NCI-H82 (cell line): ENCODE measurements around the gene RAD51B.
"Not testable (repeated sequence)": the region's sequence is repeated elsewhere in the genome, so short reads cannot be mapped to it uniquely, and the experiment has no call there.

Source experiments
- DNase-seq: peaks from one replicate; lab custom pipeline; 2025; lab: John Stamatoyannopoulos, UW

RAD51B gene

GRCh38 chr14:68081489-68081888, 261.9 kb downstream of the RAD51B start:
- DNase-seq: no peak

DNA sequence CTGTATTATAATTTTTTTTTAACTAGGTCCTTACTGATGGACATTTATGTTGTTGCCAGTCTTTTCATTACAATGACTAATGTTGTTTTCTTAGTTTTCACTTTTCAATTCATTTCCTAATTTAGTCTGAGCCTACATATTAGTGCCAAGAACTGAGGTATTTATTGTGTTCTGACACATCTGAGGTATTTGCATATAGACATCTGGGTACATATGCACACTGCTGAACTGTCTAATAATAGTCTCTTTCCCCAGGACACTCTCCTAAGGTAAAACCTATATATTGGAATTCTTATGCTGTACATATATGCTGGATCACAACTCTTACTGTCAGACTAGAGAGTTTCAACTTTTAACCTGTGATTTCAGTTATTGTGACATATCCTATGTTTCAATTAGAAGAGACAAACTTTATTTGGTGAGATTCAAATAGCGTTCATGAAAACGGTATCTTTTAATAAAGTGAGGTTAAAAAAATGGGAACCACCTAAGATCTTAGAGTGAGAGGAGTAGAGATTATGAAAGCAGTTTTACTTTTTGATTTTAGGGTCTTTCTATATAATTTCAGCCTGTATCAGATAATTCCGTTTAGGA, 263.2 kb downstream of the RAD51B start:
- DNase-seq: no peak

DNA sequence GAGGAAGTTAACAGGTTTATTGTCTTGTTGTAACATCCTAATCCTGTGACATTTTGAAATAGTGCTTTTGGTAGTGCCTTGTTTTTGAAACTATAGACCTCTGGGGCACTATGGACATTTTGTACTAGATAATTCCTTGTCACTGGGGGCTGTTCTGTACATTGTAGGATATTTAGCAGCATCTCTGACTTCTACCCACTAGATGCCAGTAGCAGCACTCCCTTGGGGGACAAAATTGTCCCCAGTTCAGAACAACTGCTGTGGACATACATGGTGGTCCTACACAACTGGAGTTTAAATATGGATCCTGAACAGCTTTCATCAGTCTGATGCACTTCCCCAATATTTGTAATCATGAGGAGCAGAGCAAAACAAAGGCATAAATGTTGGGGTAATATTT, 264.7 kb downstream of the RAD51B start:
- DNase-seq: peak; percentile 48

DNA sequence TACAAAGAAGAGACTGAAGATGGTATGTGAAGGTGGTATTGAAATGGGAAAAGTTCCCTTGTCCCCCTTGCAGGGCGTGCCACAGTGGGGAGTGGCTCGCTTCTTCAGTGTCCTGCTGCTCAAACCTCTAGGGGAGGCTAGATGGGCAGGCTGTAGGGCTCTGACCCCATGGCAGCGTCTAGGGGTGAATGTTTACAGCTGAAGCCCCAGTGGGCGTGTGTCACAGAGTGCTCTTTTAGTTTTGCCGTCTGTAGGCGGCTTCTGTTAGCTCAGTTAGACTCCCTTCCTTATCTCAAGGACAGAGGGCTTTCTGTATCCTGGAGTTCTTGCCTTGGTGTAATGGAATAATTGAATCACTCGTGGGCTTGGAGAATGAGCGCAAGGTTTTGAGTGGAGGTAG, 266.2 kb downstream of the RAD51B start:
- no peak for DNase-seq

GRCh38 chr14:68088451-68088854, 268.9 kb downstream of the RAD51B start:
- DNase-seq: peak; percentile 7

DNA sequence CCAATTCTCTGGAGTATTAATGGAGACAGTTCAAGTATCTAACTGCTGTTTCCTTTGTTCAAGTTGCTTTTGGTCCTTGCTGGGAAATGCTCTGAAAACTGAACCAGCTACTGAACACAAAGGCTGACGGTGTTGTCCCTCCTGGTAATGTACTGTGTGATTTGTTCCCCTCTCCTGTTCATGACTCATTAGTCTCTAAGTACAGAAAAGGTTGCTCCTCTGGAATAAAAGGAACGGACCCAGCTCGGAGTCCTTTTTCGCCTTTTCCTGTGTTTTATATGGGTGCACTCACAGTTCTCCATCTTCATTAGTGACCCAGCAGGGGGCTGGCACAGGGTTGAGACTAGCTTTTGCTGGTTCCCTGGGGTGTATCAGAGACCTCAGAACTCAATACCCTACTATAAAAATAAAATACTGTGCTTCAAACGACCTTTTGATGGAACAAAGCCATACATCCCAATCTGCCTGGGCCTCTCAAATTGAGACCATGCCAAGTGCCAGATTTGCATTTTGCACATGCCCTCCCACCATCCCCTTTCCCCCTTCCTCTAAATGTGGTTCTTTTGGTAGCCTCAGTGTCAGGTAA, 269.7 kb downstream of the RAD51B start:
- no peak for DNase-seq

DNA sequence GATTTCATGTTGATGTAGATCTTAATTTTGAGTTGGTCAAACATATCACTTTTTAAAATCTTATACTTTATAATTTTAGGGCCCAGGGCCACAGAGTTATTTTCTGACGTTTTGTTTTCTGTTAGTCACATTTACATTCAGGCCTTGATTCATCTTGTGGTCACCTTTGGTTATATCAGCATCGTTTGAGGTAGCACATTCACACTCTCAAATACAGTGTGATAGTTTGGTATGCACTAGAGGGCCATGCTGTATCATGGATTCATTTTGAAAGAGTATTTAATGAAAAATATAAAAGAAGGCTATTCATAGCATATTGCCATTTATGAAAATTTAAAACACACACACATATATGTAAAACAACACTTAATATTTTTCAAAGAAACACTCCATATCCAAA, 274.6 kb downstream of the RAD51B start:
- DNase-seq: no peak

GRCh38 chr14:68094752-68095151, 275.2 kb downstream of the RAD51B start:
- no peak for DNase-seq

DNA sequence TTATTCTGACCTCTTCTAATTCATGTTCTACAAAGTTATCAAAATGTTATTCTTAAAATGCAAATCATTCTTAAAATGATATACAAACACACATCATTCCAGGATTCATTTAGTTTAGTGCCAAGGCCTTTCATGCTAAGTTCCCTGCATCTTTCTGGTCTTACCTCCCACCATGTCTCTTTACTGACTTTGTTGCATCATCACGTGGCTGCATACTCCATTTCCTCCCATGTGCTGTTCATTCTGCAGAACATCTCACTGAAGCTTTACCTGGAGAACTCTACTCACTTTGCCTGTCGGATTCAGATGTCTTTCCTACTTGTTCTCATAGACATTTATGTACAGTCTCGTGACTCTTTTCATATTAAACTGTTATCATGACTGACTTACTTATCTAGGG, 278.1 kb downstream of the RAD51B start:
- no peak for DNase-seq

DNA sequence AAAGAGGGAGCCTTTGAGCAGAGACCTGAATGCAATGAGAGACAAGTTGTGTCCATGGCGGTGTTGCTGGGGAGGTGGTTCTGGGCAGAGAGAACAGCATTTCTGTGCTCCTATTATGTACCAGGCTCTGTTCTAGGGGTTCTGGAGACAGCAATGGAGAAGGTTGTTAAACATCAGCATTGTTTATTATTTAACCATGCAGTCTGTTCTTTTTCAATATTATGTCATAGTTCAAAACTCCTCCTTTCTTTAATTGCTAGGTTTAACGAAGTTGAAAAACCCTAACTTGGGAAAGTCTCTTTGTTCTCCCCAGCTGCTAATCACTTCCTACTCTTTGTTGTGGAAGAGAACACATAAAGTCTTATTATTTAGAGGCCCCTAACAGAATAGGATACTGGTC, 279.3 kb downstream of the RAD51B start:
- no peak for DNase-seq

DNA sequence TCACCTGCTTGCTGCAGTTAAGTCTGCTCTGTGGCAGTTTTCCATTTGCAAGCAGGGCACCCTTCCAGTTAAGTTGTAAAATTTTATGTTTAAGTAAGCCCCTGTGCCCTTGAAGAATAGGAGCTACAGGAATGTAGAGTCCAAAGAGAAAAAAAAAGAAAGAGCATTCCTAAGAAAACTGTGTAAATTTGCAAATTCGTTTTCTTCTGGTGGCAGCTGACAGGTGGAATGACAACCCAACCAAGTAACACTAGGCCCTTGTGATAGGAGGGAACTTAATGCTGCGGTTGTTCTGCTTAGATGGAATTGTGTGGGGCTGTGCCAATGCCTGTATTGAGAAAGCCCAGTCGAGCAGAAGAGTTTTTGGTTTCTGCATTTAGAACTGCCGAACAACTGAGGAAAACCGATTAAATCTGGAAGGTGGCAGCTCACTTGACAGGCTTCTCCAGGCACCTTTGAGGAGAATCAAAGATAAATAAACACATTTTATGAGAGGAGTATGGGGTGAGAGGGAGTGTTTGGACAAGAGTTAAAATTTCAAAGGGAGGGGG, 280.0 kb downstream of the RAD51B start:
- no peak for DNase-seq

GRCh38 chr14:68101715-68102301, 282.2 kb downstream of the RAD51B start:
- DNase-seq: not testable (repeated sequence)

- no peak for DNase-seq
Measured at GRCh38 chr14:68103853-68104252, 284.3 kb downstream of the RAD51B start.

- no peak for DNase-seq
Measured at GRCh38 chr14:68104518-68104917, 284.9 kb downstream of the RAD51B start.

DNA sequence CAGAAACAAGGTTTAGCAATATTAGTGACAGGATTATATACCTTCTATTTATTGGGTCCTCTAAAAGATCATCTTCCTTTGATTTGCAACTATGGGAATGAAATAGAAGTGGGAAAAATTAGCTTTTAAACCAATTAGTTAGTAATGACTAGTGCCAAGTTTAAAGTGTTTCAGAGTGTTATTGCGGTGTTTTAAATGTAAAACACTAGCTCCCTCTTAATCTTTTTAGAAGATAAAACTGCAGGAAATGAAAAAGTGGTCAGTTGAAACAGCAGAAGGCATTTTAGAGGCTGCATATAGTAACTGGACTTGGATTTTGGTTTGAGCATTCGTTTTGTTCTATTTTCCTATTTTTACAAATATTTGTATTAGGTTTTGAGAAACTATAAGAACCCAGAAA, 286.2 kb downstream of the RAD51B start:
- DNase-seq: no peak

DNA sequence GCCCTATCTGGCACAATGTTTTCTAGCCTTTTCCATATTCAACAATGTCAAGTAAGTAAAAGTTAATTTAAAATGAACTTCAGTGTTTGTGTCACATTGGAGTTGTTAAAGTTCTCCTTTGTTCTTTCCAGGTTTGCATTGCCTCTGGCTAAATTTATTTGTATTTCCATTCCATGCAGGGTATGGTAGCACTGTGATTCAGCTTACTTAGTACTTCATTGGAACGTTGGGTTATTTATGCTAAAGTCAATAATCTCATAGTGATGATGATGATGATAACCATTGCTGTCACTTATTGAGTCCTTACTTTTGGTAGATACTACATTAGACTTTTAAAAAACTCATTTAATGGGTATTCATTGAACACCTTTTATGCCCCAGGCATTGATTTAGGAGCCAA, 286.9 kb downstream of the RAD51B start:
- DNase-seq: no peak

DNA sequence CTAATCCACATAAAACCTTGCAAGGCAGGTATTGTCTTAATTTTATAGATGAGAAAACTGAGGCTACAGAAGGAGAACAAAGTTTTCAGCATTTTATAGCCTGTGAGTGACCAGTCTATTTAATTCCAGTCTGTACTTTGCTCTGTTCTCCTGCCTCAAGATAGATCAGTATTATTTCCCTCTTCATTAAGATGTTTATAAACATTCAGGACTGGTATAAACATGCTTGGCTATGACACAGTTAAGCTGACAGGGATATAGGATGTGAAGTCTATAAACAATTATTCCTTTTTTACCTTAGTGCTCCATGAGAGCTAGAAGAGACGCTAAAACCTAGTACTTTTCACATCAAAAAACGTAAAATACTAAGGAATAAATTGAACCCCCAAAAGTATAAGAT, 287.3 kb downstream of the RAD51B start:
- no peak for DNase-seq

DNA sequence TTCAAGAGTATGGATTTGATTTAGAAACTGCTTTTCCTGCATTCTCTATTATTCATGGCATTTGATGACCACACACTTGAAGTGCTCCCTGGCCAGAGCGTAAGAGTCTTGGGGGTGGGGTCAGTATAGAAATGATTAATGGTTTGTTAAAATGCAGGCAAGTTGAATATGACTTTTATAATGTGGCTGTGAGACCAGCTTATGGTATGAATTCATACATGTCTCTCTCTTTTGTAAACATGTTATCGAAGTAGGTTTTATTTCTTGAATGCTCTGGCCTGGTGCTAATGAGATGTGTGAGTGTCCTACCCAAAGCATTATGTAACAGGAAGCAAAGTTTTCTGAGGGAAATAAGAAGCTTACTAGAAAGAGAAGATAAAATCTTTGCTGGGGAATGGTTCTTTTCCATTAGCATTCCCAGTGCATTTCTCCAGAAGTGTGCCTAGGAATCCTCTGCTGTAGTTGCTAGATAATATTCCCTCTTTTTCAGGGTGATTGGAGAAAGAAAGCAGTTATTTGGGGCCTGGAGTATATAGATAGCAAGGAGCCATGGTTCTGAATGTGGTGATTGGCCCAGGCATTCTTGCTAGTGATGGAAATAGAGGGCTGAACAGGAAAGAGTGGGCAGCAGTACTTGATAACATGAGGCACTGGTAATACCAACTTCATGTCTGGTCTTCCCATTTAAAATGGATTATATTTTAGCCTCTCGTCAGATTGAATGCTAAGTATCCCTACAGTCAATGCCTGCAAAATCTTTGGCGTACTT, 289.7 kb downstream of the RAD51B start:
- DNase-seq: no peak

GRCh38 chr14:68111097-68111852, 291.7 kb downstream of the RAD51B start:
- DNase-seq: no peak

- DNase-seq: peak; percentile 97
Measured at GRCh38 chr14:68111853-68112270, 292.3 kb downstream of the RAD51B start.

DNA sequence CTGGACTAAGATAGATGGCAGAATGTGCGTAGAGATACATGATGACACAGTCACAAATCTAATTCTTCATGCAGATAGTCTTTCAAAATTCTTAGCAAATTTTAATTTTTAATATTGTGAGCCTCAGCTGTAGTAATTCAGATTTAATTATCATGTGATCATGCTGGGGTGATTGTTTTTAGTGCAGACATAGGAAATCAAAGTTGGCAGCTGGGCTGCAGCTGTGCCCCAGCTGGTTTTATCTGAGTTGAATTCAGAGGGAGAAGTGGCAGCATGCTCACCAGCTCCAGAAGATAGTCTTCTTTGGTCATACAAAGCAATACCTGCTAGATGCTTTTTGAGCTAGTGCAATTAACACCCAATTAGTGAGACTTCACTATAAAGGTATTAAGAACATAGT, 292.9 kb downstream of the RAD51B start:
- DNase-seq: peak; percentile 42

- DNase-seq: no peak
Measured at GRCh38 chr14:68113343-68113930, 293.9 kb downstream of the RAD51B start.
